Neural progenitor cell (in vitro differentiated cells): ENCODE data around the gene MT1X. TPM values are rescaled to one million over a fixed set of nuclear protein-coding genes. Genes with fewer than 3 reads are reported as not detected.

Source experiments
- DNase-seq: peaks from one replicate; pipeline ENCODE4 v3.0.0-alpha.2; 2016; ENCODE audit warnings: low spot score
- H2AFZ ChIP-seq: fragments of 200-600 bp; sonication (generic); replicated peaks from 2 replicates; pipeline ENCODE4 v1.6.1; 2016; ENCODE audit warnings: antibody characterized with exemption
- H3F3A ChIP-seq: fragments of 200-600 bp; sonication (generic); 2 replicates; pipeline ENCODE4 v1.6.1; 2016; ENCODE audit warnings: antibody characterized with exemption, low read depth
- H3K27ac ChIP-seq: fragments of 200-600 bp; sonication (generic); 2 replicates; pipeline ENCODE4 v1.5.1; 2016; ENCODE audit warnings: mild to moderate bottlenecking
- H3K27me3 ChIP-seq: fragments of 200-600 bp; sonication (generic); 2 replicates; pipeline ENCODE4 v1.6.1; 2016; ENCODE audit warnings: mild to moderate bottlenecking, moderate library complexity
- H3K36me3 ChIP-seq: fragments of 200-600 bp; sonication (generic); 2 replicates; pipeline ENCODE4 v1.5.1; 2016
- H3K4me1 ChIP-seq: fragments of 200-600 bp; sonication (generic); 2 replicates; pipeline ENCODE4 v1.6.1; 2016; ENCODE audit warnings: mixed run types
- H3K4me2 ChIP-seq: fragments of 200-600 bp; sonication (generic); 2 replicates; pipeline ENCODE4 v1.6.1; 2016
- H3K4me3 ChIP-seq: fragments of 200-600 bp; sonication (generic); 2 replicates; pipeline ENCODE4 v1.5.1; 2016
- H3K79me2 ChIP-seq: fragments of 200-600 bp; sonication (generic); 2 replicates; pipeline ENCODE4 v1.6.1; 2016; ENCODE audit warnings: low read depth
- H3K9ac ChIP-seq: fragments of 200-600 bp; sonication (generic); 2 replicates; pipeline ENCODE4 v1.6.1; 2016
- H3K9me3 ChIP-seq: fragments of 200-600 bp; sonication (generic); 2 replicates; pipeline ENCODE4 v1.5.1; 2016; ENCODE audit warnings: low read depth
- H4K20me1 ChIP-seq: fragments of 200-600 bp; sonication (generic); 2 replicates; pipeline ENCODE4 v1.6.1; 2016; ENCODE audit warnings: low read depth
- H3K27ac Mint-ChIP-seq: 3 replicates; pipeline ENCODE4 v1.8.0; 2021; ENCODE audit warnings: mixed read lengths
- H3K27me3 Mint-ChIP-seq: 2 replicates; pipeline ENCODE4 v1.8.0; 2022; ENCODE audit warnings: low read depth, mild to moderate bottlenecking, inconsistent platforms, moderate library complexity, mixed read lengths; ENCODE audit not compliant: insufficient read depth
- H3K36me3 Mint-ChIP-seq: 3 replicates; pipeline ENCODE4 v1.8.0; 2021; ENCODE audit warnings: mixed read lengths
- H3K4me1 Mint-ChIP-seq: 3 replicates; pipeline ENCODE4 v1.8.0; 2021; ENCODE audit warnings: mixed read lengths
- H3K4me3 Mint-ChIP-seq: 3 replicates; pipeline ENCODE4 v1.8.0; 2021; ENCODE audit warnings: mild to moderate bottlenecking, moderate library complexity, mixed read lengths
- H3K9me3 Mint-ChIP-seq: 3 replicates; pipeline ENCODE4 v1.8.0; 2020; ENCODE audit warnings: mixed read lengths
- EZH2 ChIP-seq: fragments of 200-600 bp; sonication (generic); IDR thresholded peaks from 2 replicates; pipeline ENCODE4 v1.6.1; 2017; ENCODE audit warnings: antibody characterized with exemption, mild to moderate bottlenecking, moderate library complexity
- EZH2phosphoT487 ChIP-seq: fragments of 200-600 bp; sonication (generic); IDR thresholded peaks from 2 replicates; pipeline ENCODE4 v1.6.1; 2017; ENCODE audit warnings: antibody characterized with exemption
- total RNA-seq: library from RNA; depleted of rRNA; stranded (reverse); fragments of >200 nt; gene quantifications from 2 replicates; pipeline ENCODE4 v1.2.3, GENCODE V29; 2015; ENCODE audit warnings: low replicate concordance
- TF ChIP-seq, protein P1 (sequence below): fragments of 200-600 bp; sonication (generic); IDR thresholded peaks from 2 replicates; pipeline ENCODE4 v1.5.1; 2017; ENCODE audit warnings: antibody characterized with exemption, mild to moderate bottlenecking

MT1X gene
- total RNA-seq, 1 donor from 2014 or later: not detected

- Histone ChIP-seq H2AFZ (no peak overlapping the region), H3K79me2 (peaks cover 23% of the 10 kb centered on the region), H3K27ac (no peak overlapping the region), H3K4me2 (no peak overlapping the region), H3K4me3 (no peak overlapping the region), H3K27me3 (peaks cover 7% of the 10 kb centered on the region), H4K20me1 (peaks cover 16% of the 10 kb centered on the region), H3K9ac (no peak overlapping the region), H3K36me3 (no peaks in the 10 kb centered on the region), H3F3A (peaks cover 6% of the 10 kb centered on the region), H3K9me3 (no peaks in the 10 kb centered on the region), H3K4me1 (peaks cover 5% of the 10 kb centered on the region)
- DNase-seq: no peak
- TF ChIP-seq EZH2 (no peak), EZH2phosphoT487 (no peak)
- TF ChIP-seq, protein P1, sequence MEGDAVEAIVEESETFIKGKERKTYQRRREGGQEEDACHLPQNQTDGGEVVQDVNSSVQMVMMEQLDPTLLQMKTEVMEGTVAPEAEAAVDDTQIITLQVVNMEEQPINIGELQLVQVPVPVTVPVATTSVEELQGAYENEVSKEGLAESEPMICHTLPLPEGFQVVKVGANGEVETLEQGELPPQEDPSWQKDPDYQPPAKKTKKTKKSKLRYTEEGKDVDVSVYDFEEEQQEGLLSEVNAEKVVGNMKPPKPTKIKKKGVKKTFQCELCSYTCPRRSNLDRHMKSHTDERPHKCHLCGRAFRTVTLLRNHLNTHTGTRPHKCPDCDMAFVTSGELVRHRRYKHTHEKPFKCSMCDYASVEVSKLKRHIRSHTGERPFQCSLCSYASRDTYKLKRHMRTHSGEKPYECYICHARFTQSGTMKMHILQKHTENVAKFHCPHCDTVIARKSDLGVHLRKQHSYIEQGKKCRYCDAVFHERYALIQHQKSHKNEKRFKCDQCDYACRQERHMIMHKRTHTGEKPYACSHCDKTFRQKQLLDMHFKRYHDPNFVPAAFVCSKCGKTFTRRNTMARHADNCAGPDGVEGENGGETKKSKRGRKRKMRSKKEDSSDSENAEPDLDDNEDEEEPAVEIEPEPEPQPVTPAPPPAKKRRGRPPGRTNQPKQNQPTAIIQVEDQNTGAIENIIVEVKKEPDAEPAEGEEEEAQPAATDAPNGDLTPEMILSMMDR: no peak
- no peaks in the 10 kb centered on the region for H3K9me3 Mint-ChIP-seq
- H3K4me3 Mint-ChIP-seq: no peak overlapping the region
- no peaks in the 10 kb centered on the region for H3K36me3 Mint-ChIP-seq
- peaks cover 2% of the 10 kb centered on the region for H3K27me3 Mint-ChIP-seq
- H3K27ac Mint-ChIP-seq: no peak overlapping the region
- H3K4me1 Mint-ChIP-seq: peaks cover 17% of the 10 kb centered on the region
Observed at GRCh38 chr16:56726926-56727325, 44.7 kb downstream of the MT1X start.

DNA sequence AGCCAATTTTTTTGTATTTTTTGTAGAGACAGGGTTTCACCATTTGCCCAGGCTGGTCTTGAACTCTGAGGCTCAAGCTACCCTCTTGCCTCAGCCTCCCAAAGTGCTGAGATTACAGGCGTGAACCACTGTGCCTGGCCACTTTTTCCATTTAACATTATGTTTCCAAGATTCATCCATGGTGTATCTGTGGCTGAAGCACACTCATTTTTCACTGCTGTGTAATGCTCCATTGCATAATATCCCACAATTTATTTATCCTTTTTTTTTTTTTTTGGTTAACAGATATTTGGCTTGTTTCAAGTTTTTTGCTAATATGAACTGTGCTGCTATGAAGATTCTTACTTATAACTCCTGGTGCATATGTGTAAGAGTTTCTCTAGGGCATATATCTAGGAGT is 45.8 kb downstream of the MT1X start:
- no peaks in the 10 kb centered on the region for H3K9me3 ChIP-seq
- peaks cover 2% of the 10 kb centered on the region for H3K27me3 Mint-ChIP-seq
- no peak overlapping the region for H2AFZ ChIP-seq
- peaks cover 26% of the 10 kb centered on the region for H4K20me1 ChIP-seq
- H3K4me3 ChIP-seq: no peak overlapping the region
- H3K9ac ChIP-seq: no peak overlapping the region
- no peak for DNase-seq
- TF ChIP-seq EZH2 (no peak), EZH2phosphoT487 (no peak)
- H3K36me3 ChIP-seq: no peaks in the 10 kb centered on the region
- no peaks in the 10 kb centered on the region for H3K36me3 Mint-ChIP-seq
- no peak overlapping the region for H3K27ac ChIP-seq
- H3K27ac Mint-ChIP-seq: no peak overlapping the region
- H3F3A ChIP-seq: peaks cover 6% of the 10 kb centered on the region
- no peaks in the 10 kb centered on the region for H3K27me3 ChIP-seq
- H3K4me3 Mint-ChIP-seq: no peak overlapping the region
- H3K9me3 Mint-ChIP-seq: no peaks in the 10 kb centered on the region
- H3K4me2 ChIP-seq: no peak overlapping the region
- peaks cover 5% of the 10 kb centered on the region for H3K4me1 ChIP-seq
- H3K79me2 ChIP-seq: peaks cover 34% of the 10 kb centered on the region
- peaks cover 17% of the 10 kb centered on the region for H3K4me1 Mint-ChIP-seq

DNA sequence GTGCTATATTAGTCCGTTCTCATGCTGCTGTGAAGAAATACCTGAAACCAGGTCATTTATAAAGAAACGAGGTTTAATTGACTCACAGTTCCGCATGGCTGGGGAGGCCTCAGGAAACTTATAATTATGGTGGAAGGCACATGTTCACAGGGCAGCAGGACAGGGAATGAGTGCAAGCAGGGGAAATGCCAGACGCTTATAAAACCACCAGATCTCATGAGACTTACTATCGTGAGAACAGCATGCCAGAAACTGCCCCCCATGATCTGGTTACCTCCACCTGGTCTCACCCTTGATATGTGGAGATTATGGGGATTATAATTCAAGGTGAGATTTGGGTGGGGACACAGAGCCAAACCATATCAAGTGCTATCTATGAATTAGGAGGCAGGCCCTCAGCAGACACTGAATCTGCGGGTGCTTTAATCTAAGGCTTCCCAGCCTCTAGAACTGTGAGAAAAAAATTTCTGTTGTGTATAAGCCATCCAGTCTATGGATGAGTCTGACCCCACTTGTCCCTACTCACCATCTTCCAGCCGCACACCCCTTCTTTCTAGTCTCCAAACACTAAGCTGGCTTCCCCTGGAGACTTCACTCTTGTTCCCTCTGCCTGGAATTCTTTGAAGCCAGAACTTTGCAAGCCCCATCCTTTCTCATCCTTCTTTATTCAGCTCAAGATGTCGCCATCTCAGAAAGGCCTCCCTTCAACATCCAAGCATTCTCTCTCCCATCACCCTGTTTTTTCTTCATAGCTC is 46.9 kb downstream of the MT1X start:
- Histone ChIP-seq H3K4me2 (peak overlapping the region; percentile 99), H3K27ac (no peak overlapping the region), H3K4me3 (peak overlapping the region; percentile 83), H3K27me3 (no peaks in the 10 kb centered on the region), H4K20me1 (peaks cover 31% of the 10 kb centered on the region), H2AFZ (peak overlapping the region; percentile 96), H3K9me3 (no peaks in the 10 kb centered on the region), H3K9ac (peak overlapping the region; percentile 51), H3K79me2 (peaks cover 45% of the 10 kb centered on the region), H3K36me3 (no peaks in the 10 kb centered on the region), H3K4me1 (peaks cover 5% of the 10 kb centered on the region), H3F3A (peaks cover 6% of the 10 kb centered on the region)
- TF ChIP-seq, protein P1: no peak
- TF ChIP-seq EZH2phosphoT487 (no peak), EZH2 (no peak)
- H3K27ac Mint-ChIP-seq: peak overlapping the region; percentile 94
- no peaks in the 10 kb centered on the region for H3K36me3 Mint-ChIP-seq
- H3K4me1 Mint-ChIP-seq: peaks cover 17% of the 10 kb centered on the region
- DNase-seq: peak; percentile 31
- peaks cover 2% of the 10 kb centered on the region for H3K27me3 Mint-ChIP-seq
- peak overlapping the region; percentile 86 for H3K4me3 Mint-ChIP-seq
- H3K9me3 Mint-ChIP-seq: no peaks in the 10 kb centered on the region
